ENCODE measurements around the gene DUS3L. TPM values are rescaled to one million over a fixed set of nuclear protein-coding genes. Genes with fewer than 3 reads are reported as not detected.

Gene DUS3L
- total RNA-seq, 1 experiment from 2014 or later = 67.0 TPM

- Histone ChIP-seq H4K20me1 (ENCODE audit: control insufficient read depth, insufficient read depth, insufficient read length) (no peaks in the 10 kb centered on the region), H2BK20ac (ENCODE audit: low read depth, low read length, poor library complexity, severe bottlenecking) (no peak overlapping the region), H2BK120ac (ENCODE audit: low read depth, low read length, poor library complexity, severe bottlenecking) (no peak overlapping the region), H3K79me2 (ENCODE audit: insufficient read depth, low read length) (no peaks in the 10 kb centered on the region), H3K27ac (ENCODE audit: insufficient read length, low read depth, low read length) (no peak overlapping the region), H3K27me3 (ENCODE audit: insufficient read depth, low read length) (no peaks in the 10 kb centered on the region), H3T11ph (ENCODE audit: low read length) (no peak overlapping the region), H3K23me2 (ENCODE audit: insufficient read length, low read depth, low read length, poor library complexity, severe bottlenecking) (peaks cover 12% of the 10 kb centered on the region), H3K18ac (ENCODE audit: insufficient read length, low read depth, low read length) (no peak overlapping the region), H4K5ac (ENCODE audit: insufficient read length, low read depth, low read length) (no peak overlapping the region), H2AK5ac (ENCODE audit: insufficient read length, low read length) (no peak overlapping the region), H3K23ac (ENCODE audit: insufficient read length, low read depth, low read length) (no peak overlapping the region), H3K14ac (ENCODE audit: insufficient read depth, low read length) (no peak overlapping the region), H3K4ac (ENCODE audit: low read depth, low read length) (no peak overlapping the region), H4K91ac (ENCODE audit: insufficient read length, low read depth, low read length) (no peak overlapping the region), H3K4me2 (ENCODE audit: insufficient read depth, insufficient read length, low read length) (no peak overlapping the region), H2BK12ac (ENCODE audit: insufficient read length, low read depth, low read length) (no peak overlapping the region), H3K56ac (ENCODE audit: insufficient read length, low read depth, low read length) (no peak overlapping the region), H2BK15ac (ENCODE audit: low read depth, low read length) (no peak overlapping the region), H3K4me1 (ENCODE audit: insufficient read depth, low read length) (no peaks in the 10 kb centered on the region), H2BK5ac (ENCODE audit: insufficient read length, low read length) (no peak overlapping the region), H3K79me1 (ENCODE audit: insufficient read depth, low read depth, low read length, poor library complexity, severe bottlenecking) (no peaks in the 10 kb centered on the region), H2AFZ (ENCODE audit: low read length) (no peak overlapping the region), H3K9ac (ENCODE audit: extremely low read depth, insufficient read length, low read length) (no peak overlapping the region), H4K8ac (replicated peaks; ENCODE audit: insufficient read length, low read depth, low read length) (no peak overlapping the region), H3K9me3 (ENCODE audit: control insufficient read depth, low read depth, low read length) (no peaks in the 10 kb centered on the region)
- WGBS (ENCODE audit: extremely low coverage, insufficient read length, low lambda C conversion rate) = no CpG with 5 or more reads among the region's 21 CpGs
- DNase-seq = no peak
- no peak overlapping the region for H3K27ac Mint-ChIP-seq
- H3K4me3 Mint-ChIP-seq = no peak overlapping the region
- peaks cover 2 to 15% of the 10 kb centered on the region in 2 experiments; a peak in 2 of 4 replicates for H3K4me1 Mint-ChIP-seq
- H3K9me3 Mint-ChIP-seq = peaks cover 0 to 1% of the 10 kb centered on the region in 2 experiments; a peak in 2 of 5 replicates
- TF ChIP-seq, protein P1, sequence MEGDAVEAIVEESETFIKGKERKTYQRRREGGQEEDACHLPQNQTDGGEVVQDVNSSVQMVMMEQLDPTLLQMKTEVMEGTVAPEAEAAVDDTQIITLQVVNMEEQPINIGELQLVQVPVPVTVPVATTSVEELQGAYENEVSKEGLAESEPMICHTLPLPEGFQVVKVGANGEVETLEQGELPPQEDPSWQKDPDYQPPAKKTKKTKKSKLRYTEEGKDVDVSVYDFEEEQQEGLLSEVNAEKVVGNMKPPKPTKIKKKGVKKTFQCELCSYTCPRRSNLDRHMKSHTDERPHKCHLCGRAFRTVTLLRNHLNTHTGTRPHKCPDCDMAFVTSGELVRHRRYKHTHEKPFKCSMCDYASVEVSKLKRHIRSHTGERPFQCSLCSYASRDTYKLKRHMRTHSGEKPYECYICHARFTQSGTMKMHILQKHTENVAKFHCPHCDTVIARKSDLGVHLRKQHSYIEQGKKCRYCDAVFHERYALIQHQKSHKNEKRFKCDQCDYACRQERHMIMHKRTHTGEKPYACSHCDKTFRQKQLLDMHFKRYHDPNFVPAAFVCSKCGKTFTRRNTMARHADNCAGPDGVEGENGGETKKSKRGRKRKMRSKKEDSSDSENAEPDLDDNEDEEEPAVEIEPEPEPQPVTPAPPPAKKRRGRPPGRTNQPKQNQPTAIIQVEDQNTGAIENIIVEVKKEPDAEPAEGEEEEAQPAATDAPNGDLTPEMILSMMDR (conservative IDR thresholded peaks at IDR 0.05) = no peak
- H3K36me3 Mint-ChIP-seq (ENCODE audit: insufficient read depth in 1 of 3, low read depth in 3 of 3) = no peaks in the 10 kb centered on the region
- peaks cover 11% of the 10 kb centered on the region for H3K27me3 Mint-ChIP-seq (ENCODE audit: low read depth)
These were observed 34.2 kb upstream of the DUS3L start for GRCh38 chr19:5825178-5825577.
